Mesenchymal stem cell (in vitro differentiated cells and primary cell): ENCODE data around the gene PTCD3.
A peak's percentile ranks its signal among the peaks of the same experiment; 100 is the strongest.

Source experiments
- DNase-seq: peaks from one replicate; pipeline ENCODE4 v3.0.0-alpha.2; 2013
- H2AFZ ChIP-seq: one replicate; pipeline ENCODE4 v1.6.1; 2013; ENCODE audit warnings: low read depth, mild to moderate bottlenecking, control low read depth, inconsistent platforms, low read length, moderate library complexity
- H2AK5ac ChIP-seq: 2 replicates; pipeline ENCODE4 v1.6.1; 2013; ENCODE audit warnings: low read length, moderate library complexity, mild to moderate bottlenecking, inconsistent platforms; ENCODE audit not compliant: severe bottlenecking
- H2BK120ac ChIP-seq: one replicate; pipeline ENCODE4 v1.6.1; 2013; ENCODE audit warnings: low read depth, mild to moderate bottlenecking, inconsistent platforms, low read length, moderate library complexity
- H2BK12ac ChIP-seq, 2 experiments: one replicate each; pipeline ENCODE4 v1.6.1; 2013; ENCODE audit warnings: inconsistent platforms in 2 of 2, low read length in 2 of 2, mild to moderate bottlenecking in 2 of 2, moderate library complexity in 2 of 2, control low read depth in 1 of 2
- H2BK15ac ChIP-seq: one replicate; pipeline ENCODE4 v1.6.1; 2013; ENCODE audit warnings: mild to moderate bottlenecking, low read depth, inconsistent platforms; ENCODE audit not compliant: poor library complexity, severe bottlenecking
- H2BK5ac ChIP-seq: 2 replicates; pipeline ENCODE4 v1.6.1; 2013; ENCODE audit warnings: low read depth, mild to moderate bottlenecking, low read length, control low read depth, inconsistent platforms; ENCODE audit not compliant: poor library complexity, severe bottlenecking
- H3K14ac ChIP-seq, 2 experiments: one replicate each; pipeline ENCODE4 v1.6.1; 2013; ENCODE audit warnings: inconsistent platforms in 2 of 2, low read length in 2 of 2, control low read depth in 1 of 2, mild to moderate bottlenecking in 1 of 2, moderate library complexity in 1 of 2
- H3K18ac ChIP-seq, 2 experiments: one replicate each; pipeline ENCODE4 v1.6.1; 2013; ENCODE audit warnings: inconsistent platforms in 2 of 2, low read length in 2 of 2, control low read depth in 1 of 2, low read depth in 1 of 2, mild to moderate bottlenecking in 1 of 2
- H3K23ac ChIP-seq, 2 experiments: one replicate each; pipeline ENCODE4 v1.6.1; 2013; ENCODE audit warnings: inconsistent platforms in 2 of 2, low read length in 2 of 2, mild to moderate bottlenecking in 2 of 2, moderate library complexity in 2 of 2, control low read depth in 1 of 2
- H3K27ac ChIP-seq: 2 replicates; pipeline ENCODE4 v1.5.1; 2013; ENCODE audit warnings: mild to moderate bottlenecking, moderate library complexity, low read length, control low read depth, inconsistent platforms; ENCODE audit not compliant: poor library complexity, severe bottlenecking
- H3K27me3 ChIP-seq, 2 experiments: 2 replicates each; pipeline versions ENCODE4 v1.6.1 to v1.7.0; 2013; ENCODE audit warnings: low read length in 2 of 2, mild to moderate bottlenecking in 2 of 2, moderate library complexity in 2 of 2, control low read depth in 1 of 2, inconsistent platforms in 1 of 2; ENCODE audit not compliant: control insufficient read depth in 1 of 2, insufficient read depth in 1 of 2
- H3K36me3 ChIP-seq, 2 experiments: 2 replicates each; pipeline versions ENCODE4 v1.6.1 to v1.7.0; 2013; ENCODE audit warnings: low read length in 2 of 2, control low read depth in 1 of 2, inconsistent platforms in 1 of 2, low read depth in 1 of 2, mild to moderate bottlenecking in 1 of 2; ENCODE audit not compliant: insufficient read depth in 2 of 2, control insufficient read depth in 1 of 2
- H3K4ac ChIP-seq, 2 experiments: one replicate each; pipeline ENCODE4 v1.6.1; 2013; ENCODE audit warnings: inconsistent platforms in 2 of 2, low read length in 2 of 2, mild to moderate bottlenecking in 2 of 2, moderate library complexity in 2 of 2, control low read depth in 1 of 2, low read depth in 1 of 2
- H3K4me1 ChIP-seq: 2 replicates; pipeline ENCODE4 v1.6.1; 2013; ENCODE audit warnings: low read depth, low read length, control low read depth; ENCODE audit not compliant: control insufficient read depth, insufficient read depth
- H3K4me2 ChIP-seq: 2 replicates; pipeline ENCODE4 v1.6.1; 2013; ENCODE audit warnings: low read length, mild to moderate bottlenecking, inconsistent platforms; ENCODE audit not compliant: poor library complexity, severe bottlenecking
- H3K4me3 ChIP-seq, 2 experiments: 2 replicates each; pipeline versions ENCODE4 v1.5.1 to v1.7.0; 2013; ENCODE audit warnings: low read length in 2 of 2, mild to moderate bottlenecking in 2 of 2, control low read depth in 1 of 2, low read depth in 1 of 2; ENCODE audit not compliant: insufficient read depth in 1 of 2
- H3K79me1 ChIP-seq: replicated peaks from 2 replicates; pipeline ENCODE4 v1.6.1; 2013; ENCODE audit warnings: mild to moderate bottlenecking, control low read depth, low read length, inconsistent platforms; ENCODE audit not compliant: poor library complexity, severe bottlenecking
- H3K9ac ChIP-seq: 2 replicates; pipeline ENCODE4 v1.7.0; 2013; ENCODE audit warnings: mild to moderate bottlenecking, low read length, moderate library complexity
- H3K9me3 ChIP-seq: 2 replicates; pipeline ENCODE4 v1.7.0; 2013; ENCODE audit warnings: mild to moderate bottlenecking, low read length; ENCODE audit not compliant: control insufficient read depth
- H4K8ac ChIP-seq: one replicate; pipeline ENCODE4 v1.6.1; 2013; ENCODE audit warnings: inconsistent platforms, mild to moderate bottlenecking, low read length, moderate library complexity
- H4K91ac ChIP-seq: one replicate; pipeline ENCODE4 v1.6.1; 2013; ENCODE audit warnings: mild to moderate bottlenecking, low read length, inconsistent platforms
- WGBS: methylation state at CpG from one replicate; pipeline ENCODE4 v1.1.7; 2013; ENCODE audit warnings: mixed read lengths; 5-methylcytosine and 5-hydroxymethylcytosine counted together

The PTCD3 gene

DNA sequence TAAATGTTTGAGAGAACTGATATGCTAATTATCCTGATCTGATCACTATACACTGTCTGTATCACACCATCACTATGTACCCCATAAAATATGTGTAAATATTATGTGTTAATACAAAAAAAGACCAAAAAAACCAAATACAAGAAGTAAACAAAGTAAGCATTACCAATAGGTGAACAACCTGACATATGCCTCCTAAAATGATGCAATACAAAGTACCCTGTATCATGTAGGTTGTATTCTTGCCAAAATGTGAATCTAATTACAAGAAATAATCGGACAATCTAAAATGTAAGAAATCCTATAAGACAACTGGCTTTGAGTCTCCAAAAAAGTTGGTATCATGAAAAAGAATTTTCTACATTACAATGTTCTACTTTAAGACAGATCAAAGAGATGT lies 8.1 kb upstream of the PTCD3 start:
- Histone ChIP-seq H3K4me1 (peaks cover 2% of the 10 kb centered on the region), H3K9ac (no peak overlapping the region), H2BK12ac (no peak overlapping the region), H2BK5ac (no peak overlapping the region), H3K4me2 (no peak overlapping the region), H2BK15ac (no peak overlapping the region), H3K14ac (no peak overlapping the region), H3K79me1 (peaks cover 24% of the 10 kb centered on the region), H3K4me3 (no peak overlapping the region), H4K8ac (no peak overlapping the region), H4K91ac (no peak overlapping the region), H3K27ac (no peak overlapping the region), H2BK120ac (no peak overlapping the region), H3K4ac (no peak overlapping the region), H3K36me3 (peaks cover 15 to 87% of the 10 kb centered on the region in 2 experiments), H2AK5ac (no peak overlapping the region), H2AFZ (no peak overlapping the region), H3K23ac (no peak overlapping the region), H3K9me3 (no peaks in the 10 kb centered on the region), H3K18ac (no peak overlapping the region), H3K27me3 (no peaks in the 10 kb centered on the region)
- DNase-seq, result no peak
- no CpG with 5 or more reads among the region's 1 CpG for WGBS

DNA sequence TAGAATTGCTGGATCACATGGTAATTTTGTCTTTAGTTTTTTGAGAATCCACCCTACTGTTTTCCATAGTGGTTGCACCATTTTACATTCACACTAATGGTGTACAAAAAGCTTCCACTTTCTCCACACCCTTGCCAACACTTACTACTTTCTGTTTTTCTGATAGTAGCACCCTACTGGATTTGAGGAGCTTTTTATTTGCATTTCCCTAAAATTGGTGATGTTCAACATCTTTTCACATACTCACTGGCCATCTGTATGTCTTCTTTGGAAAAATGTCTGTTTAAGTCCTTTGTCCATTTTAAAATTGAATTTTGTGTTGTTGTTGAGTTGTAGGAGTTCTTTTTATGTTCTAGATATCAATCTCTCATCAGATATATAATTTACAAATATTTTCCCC lies 3.9 kb upstream of the PTCD3 start:
- Histone ChIP-seq H3K4me1 (peaks cover 6% of the 10 kb centered on the region), H4K8ac (no peak overlapping the region), H3K18ac (no peak overlapping the region), H3K23ac (no peak overlapping the region), H3K4me3 (no peak overlapping the region), H3K9ac (no peak overlapping the region), H3K27ac (no peak overlapping the region), H2BK12ac (no peak overlapping the region), H3K4me2 (no peak overlapping the region), H3K14ac (no peak overlapping the region), H3K27me3 (no peaks in the 10 kb centered on the region), H3K36me3 (peaks cover 7 to 60% of the 10 kb centered on the region in 2 experiments), H2BK15ac (no peak overlapping the region), H3K9me3 (no peaks in the 10 kb centered on the region), H4K91ac (no peak overlapping the region), H3K4ac (no peak overlapping the region), H2BK120ac (no peak overlapping the region), H2AFZ (no peak overlapping the region), H2BK5ac (no peak overlapping the region), H2AK5ac (no peak overlapping the region), H3K79me1 (peaks cover 19% of the 10 kb centered on the region)
- no peak for DNase-seq

DNA sequence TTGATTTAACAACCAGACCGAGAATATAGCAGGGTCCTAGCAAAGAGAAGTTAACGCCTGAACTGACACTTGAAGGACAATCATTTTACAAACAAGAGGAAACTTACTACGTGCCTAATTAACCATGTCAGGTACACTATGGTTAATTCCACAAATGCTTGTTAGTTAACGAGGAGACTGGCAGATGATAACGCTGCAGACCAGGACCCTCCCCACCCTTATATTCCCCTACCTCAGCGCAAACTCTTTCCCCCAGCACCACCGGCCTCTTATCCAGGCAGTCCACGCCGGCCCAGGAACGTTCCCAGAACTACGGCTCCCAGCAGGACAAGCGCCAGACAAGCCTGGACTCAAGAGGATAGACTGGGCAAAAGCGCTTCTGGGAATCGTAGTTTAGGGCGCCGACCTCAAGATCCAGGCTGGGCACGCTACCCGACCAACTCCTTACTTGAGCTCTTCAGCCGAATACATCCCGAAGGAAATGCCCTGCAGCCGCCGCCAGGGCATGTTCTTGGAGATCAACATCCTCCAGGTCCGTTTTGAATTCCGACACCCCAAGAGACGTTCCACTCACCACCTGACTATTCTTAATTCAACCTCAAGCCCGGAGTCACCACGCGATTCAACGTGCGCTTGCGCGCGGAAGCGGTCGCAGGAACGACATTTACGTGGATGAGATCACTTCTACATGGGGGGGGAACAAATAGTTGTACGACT lies 625 bp upstream of the PTCD3 start, which contains the start of gene POLR1A:
TSS of gene POLR1A (minus strand) at position 635 of the 717 bp plus-strand sequence. CDS start at position 525, 110 bp downstream.
- peak within 1 kb of the TSS; percentile 93 to 94 for H3K4me3 ChIP-seq
- peak within 1 kb of the TSS; percentile 92 for H4K91ac ChIP-seq
- peaks cover 10% of the 10 kb centered on the region for H3K79me1 ChIP-seq
- H2BK15ac ChIP-seq, result no peak within 1 kb of the TSS
- H3K9me3 ChIP-seq, result no peaks in the 10 kb centered on the region
- no peak within 1 kb of the TSS for H2BK12ac ChIP-seq
- no peak within 1 kb of the TSS for H3K23ac ChIP-seq
- H3K18ac ChIP-seq, result peak within 1 kb of the TSS; percentile 44 to 97
- peak within 1 kb of the TSS; percentile 92 for H4K8ac ChIP-seq
- peak within 1 kb of the TSS; percentile 97 for H3K9ac ChIP-seq
- H2BK5ac ChIP-seq, result no peak within 1 kb of the TSS
- H3K14ac ChIP-seq, result peak within 1 kb of the TSS in 1 of 2 experiments; percentile 29
- DNase-seq, result peak; percentile 97
- WGBS, result 0% methylated on average over 35 of the region's 38 CpGs
- H2AK5ac ChIP-seq, result peak within 1 kb of the TSS; percentile 19
- peak within 1 kb of the TSS; percentile 60 for H2AFZ ChIP-seq
- peaks cover 4% of the 10 kb centered on the region for H3K4me1 ChIP-seq
- peak within 1 kb of the TSS; percentile 61 for H3K27ac ChIP-seq
- H3K4me2 ChIP-seq, result peak within 1 kb of the TSS; percentile 89
- H3K27me3 ChIP-seq, result no peaks in the 10 kb centered on the region
- peak within 1 kb of the TSS in 1 of 2 experiments; percentile 83 for H3K4ac ChIP-seq
- no peak within 1 kb of the TSS for H2BK120ac ChIP-seq
- peaks cover 2 to 50% of the 10 kb centered on the region in 2 experiments for H3K36me3 ChIP-seq

DNA sequence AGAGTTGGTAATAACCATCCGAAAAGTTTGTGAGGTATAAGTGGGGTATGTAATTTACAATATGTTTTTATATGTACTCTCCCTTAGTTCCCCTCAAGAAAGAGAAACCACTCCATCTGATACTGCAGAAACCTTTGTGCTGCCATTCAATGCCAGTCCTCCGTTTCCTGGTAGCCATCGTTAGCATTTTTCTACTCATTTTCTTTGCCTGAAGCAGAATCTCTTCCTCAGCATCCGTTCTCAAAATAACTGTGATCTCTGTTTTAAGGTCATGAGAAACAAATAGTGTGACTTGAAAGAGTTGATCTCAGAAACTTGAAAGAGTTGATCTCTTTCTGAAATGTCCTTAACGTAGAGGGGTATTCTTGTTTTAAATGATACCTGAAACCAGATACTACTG lies 996 bp downstream of the PTCD3 start:
- no peak overlapping the region for H3K4ac ChIP-seq
- H2AK5ac ChIP-seq, result no peak overlapping the region
- H3K18ac ChIP-seq, result no peak overlapping the region
- no peak overlapping the region for H2BK5ac ChIP-seq
- no peak overlapping the region for H4K8ac ChIP-seq
- no peak overlapping the region for H4K91ac ChIP-seq
- H3K4me2 ChIP-seq, result peak overlapping the region; percentile 89
- peak overlapping the region; percentile 97 for H3K9ac ChIP-seq
- peaks cover 4% of the 10 kb centered on the region for H3K4me1 ChIP-seq
- no peaks in the 10 kb centered on the region for H3K27me3 ChIP-seq
- peaks cover 7% of the 10 kb centered on the region for H3K79me1 ChIP-seq
- H2BK15ac ChIP-seq, result no peak overlapping the region
- no peak overlapping the region for H3K14ac ChIP-seq
- H3K36me3 ChIP-seq, result peaks cover 11 to 48% of the 10 kb centered on the region in 2 experiments
- no peaks in the 10 kb centered on the region for H3K9me3 ChIP-seq
- H3K27ac ChIP-seq, result no peak overlapping the region
- no peak overlapping the region for H2BK12ac ChIP-seq
- H3K23ac ChIP-seq, result no peak overlapping the region
- DNase-seq, result peak; percentile 15
- no peak overlapping the region for H2BK120ac ChIP-seq
- peak overlapping the region in 1 of 2 experiments; percentile 93 for H3K4me3 ChIP-seq
- WGBS, result 28% methylated on average over 3 of the region's 5 CpGs
- no peak overlapping the region for H2AFZ ChIP-seq
